Measurements from ENCODE around the gene CASP10. TPM values are rescaled to one million over a fixed set of nuclear protein-coding genes. Genes with fewer than 3 reads are reported as not detected.
A peak's percentile ranks its signal among the peaks of the same experiment; 100 is the strongest.

Gene CASP10
- total and polyA plus RNA-seq, 2 of the 13 experiments (the other 11 are each of a cell fraction or from before 2014, with no cell fraction given), result 22.2 to 23.8 TPM

GRCh38 chr2:201231781-201232466, 49.0 kb downstream of the CASP10 start (continued):
- no peak for TF ChIP-seq ZNF577 (CRISPR knock-in tag; IDR thresholded peaks at IDR 0.05; ENCODE audit: borderline replicate concordance, low read depth)
- TF ChIP-seq ZNF136 (CRISPR knock-in tag; IDR thresholded peaks at IDR 0.05; ENCODE audit: low read depth), result peak; percentile 90; the same call in 1 of the 2 replicates
- TF ChIP-seq CAMTA2 (CRISPR knock-in tag; IDR thresholded peaks at IDR 0.05; ENCODE audit: borderline replicate concordance), result no peak
- TF ChIP-seq ADNP (CRISPR knock-in tag; IDR thresholded peaks at IDR 0.05), result no peak
- TF ChIP-seq ZFP36L2 (CRISPR knock-in tag; IDR thresholded peaks at IDR 0.05), result no peak; the same call in 1 of the 2 replicates
- TF ChIP-seq BATF2 (CRISPR knock-in tag; IDR thresholded peaks at IDR 0.05), result no peak
- peak; percentile 78; the same call in 1 of the 2 replicates for TF ChIP-seq TGIF2 (CRISPR knock-in tag; IDR thresholded peaks at IDR 0.05)
- no peak; the same call in 1 of the 2 replicates for TF ChIP-seq BRCA1 (CRISPR knock-in tag; IDR thresholded peaks at IDR 0.05)
- TF ChIP-seq DRAP1 (CRISPR knock-in tag; IDR thresholded peaks at IDR 0.05), result peak; percentile 82
- peak; percentile 84 for TF ChIP-seq ZNF414 (CRISPR knock-in tag; IDR thresholded peaks at IDR 0.05)
- TF ChIP-seq ZNF530 (CRISPR knock-in tag; IDR thresholded peaks at IDR 0.05; ENCODE audit: low read depth), result no peak
- TF ChIP-seq MTA3 (CRISPR knock-in tag; IDR thresholded peaks at IDR 0.05), result no peak
- TF ChIP-seq ZNF629 (CRISPR knock-in tag; conservative IDR thresholded peaks at IDR 0.05), result no peak
- no peak for TF ChIP-seq ZNF775 (CRISPR knock-in tag; IDR thresholded peaks at IDR 0.05; ENCODE audit: borderline replicate concordance)
- TF ChIP-seq ZNF512 (CRISPR knock-in tag; IDR thresholded peaks at IDR 0.05), result no peak
- peak; percentile 80 for TF ChIP-seq HNF4A (CRISPR knock-in tag; IDR thresholded peaks at IDR 0.05)
- TF ChIP-seq NONO (IDR thresholded peaks at IDR 0.05), result no peak
- peak; percentile 91 for TF ChIP-seq NONO (CRISPR knock-in tag; conservative IDR thresholded peaks at IDR 0.05)
- TF ChIP-seq TOPORS (CRISPR knock-in tag; IDR thresholded peaks at IDR 0.05), result peak; percentile 25; the same call in 1 of the 2 replicates

All from HepG2 (cell line).